Kidney (tissue), 14 donors: ENCODE results near the gene RALGPS1. TPM values are rescaled to one million over a fixed set of nuclear protein-coding genes. Genes with fewer than 3 reads are reported as not detected.

Experiments
- DNase-seq, 5 donors: peaks; one replicate each; pipeline ENCODE4 v3.0.0-alpha.2; 2013 to 2020
- FAIRE-seq: peaks from 2 replicates; lab custom pipeline; 2012; peaks lifted over from hg19 to GRCh38; lab: Jason Lieb, UNC
- H3K27ac ChIP-seq, 2 donors: one replicate each; pipeline ENCODE4 v1.7.0; 2013; ENCODE audit warnings: low read depth in 2 of 2, low read length in 2 of 2, inconsistent platforms in 1 of 2
- H3K27me3 ChIP-seq: one replicate; pipeline ENCODE4 v1.7.1; 2013; ENCODE audit warnings: low read length, inconsistent platforms; ENCODE audit not compliant: control insufficient read depth, insufficient read depth
- H3K36me3 ChIP-seq, 3 donors: one replicate each; pipeline versions ENCODE4 v1.7.0 to v1.7.1; 2013; ENCODE audit warnings: low read length in 3 of 3, control low read depth in 1 of 3, inconsistent platforms in 1 of 3; ENCODE audit not compliant: insufficient read depth in 3 of 3, control insufficient read depth in 2 of 3
- H3K4me1 ChIP-seq, 3 donors: one replicate each; pipeline versions ENCODE4 v1.7.0 to v1.7.1; 2013; ENCODE audit warnings: low read length in 3 of 3, inconsistent platforms in 1 of 3, low read depth in 1 of 3; ENCODE audit not compliant: control insufficient read depth in 2 of 3, insufficient read depth in 2 of 3
- H3K4me3 ChIP-seq, 3 donors: one replicate each; pipeline versions ENCODE4 v1.7.0 to v1.8.1; 2013; ENCODE audit warnings: low read length in 3 of 3, control low read depth in 1 of 3, inconsistent platforms in 1 of 3
- H3K9ac ChIP-seq, 3 donors: one replicate each; pipeline versions ENCODE4 v1.7.0 to v1.7.1; 2013; ENCODE audit warnings: low read length in 3 of 3, control low read depth in 1 of 3, inconsistent platforms in 1 of 3
- H3K9me3 ChIP-seq, 3 donors: one replicate each; pipeline versions ENCODE4 v1.7.0 to v1.7.1; 2013; ENCODE audit warnings: low read length in 3 of 3, control low read depth in 1 of 3, inconsistent platforms in 1 of 3; ENCODE audit not compliant: control insufficient read depth in 2 of 3, insufficient read depth in 1 of 3
- CTCF ChIP-seq: IDR thresholded peaks from 3 replicates; pipeline ENCODE4 v1.5.1; 2012; ENCODE audit warnings: mild to moderate bottlenecking, moderate library complexity, borderline replicate concordance; ENCODE audit not compliant: insufficient read depth; ENCODE audit errors: extremely low read depth
- intact Hi-C: fragments of 100-400 bp; cut with DNase I; formaldehyde crosslinking; loops from one replicate; pipeline ENCODE4 v1.11.1; 2022
- polyA plus RNA-seq: library from polyadenylated mRNA; stranded (reverse); fragments of 350-450 nt; fragmentation: Illumina TruSeq; extraction: RNeasy Lipid Tissue Mini Kit (QIAGEN cat#74804); gene quantifications from one replicate; pipeline ENCODE4 v1.2.3, GENCODE V29; 2014; ENCODE audit warnings: low read depth, low replicate concordance; ENCODE audit not compliant: insufficient read depth
- total RNA-seq: library from RNA; stranded (reverse); fragmentation: NEBNext Ultra II Directional; extraction: Animal tissue kit (Norgen Biotek cat#: 25700); gene quantifications from one replicate; pipeline ENCODE4 v1.2.1, GENCODE V29; 2021
- donor health status: control.
- donor health status: control.
- donor health status: control.
- donor health status: control.
- donor health status: control.
- donor health status: DM: yes; HTN: yes; CAD: no.
- donor health status: Normal renal cell carcinoma (clear cell type).

RALGPS1 gene
- total and polyA plus RNA-seq, 2 donors from 2014 or later = 9.4 to 25.2 TPM

- Histone ChIP-seq H3K27me3 (no peaks in the 10 kb centered on the region), H3K36me3 (no peaks in the 10 kb centered on the region), H3K9me3 (no peaks in the 10 kb centered on the region), H3K4me1 (peaks cover 0 to 4% (median 0%) of the 10 kb centered on the region in 3 donors), H3K4me3 (no peak overlapping the region), H3K9ac (no peak overlapping the region), H3K27ac (no peak overlapping the region)
- TF ChIP-seq CTCF = no peak
- no peak for FAIRE-seq
- intact Hi-C loops = no loop called here
- no peak for DNase-seq
These were observed 160.3 kb downstream of the RALGPS1 start for GRCh38 chr9:127074561-127075548.

GRCh38 chr9:127075624-127076372 is 161.2 kb downstream of the RALGPS1 start:
- Histone ChIP-seq H3K4me3 (no peak overlapping the region), H3K9ac (no peak overlapping the region), H3K27me3 (no peaks in the 10 kb centered on the region), H3K4me1 (peaks cover 0 to 4% (median 0%) of the 10 kb centered on the region in 3 donors), H3K9me3 (no peaks in the 10 kb centered on the region), H3K27ac (no peak overlapping the region), H3K36me3 (no peaks in the 10 kb centered on the region)
- DNase-seq (peak in 1 of 5 donors; percentile 13), FAIRE-seq (no peak)
- intact Hi-C loops = no loop called here
- TF ChIP-seq CTCF = no peak

- Histone ChIP-seq H3K9ac (no peak overlapping the region), H3K27ac (no peak overlapping the region), H3K27me3 (no peaks in the 10 kb centered on the region), H3K4me1 (peaks cover 0 to 4% (median 0%) of the 10 kb centered on the region in 3 donors), H3K9me3 (no peaks in the 10 kb centered on the region), H3K4me3 (no peak overlapping the region), H3K36me3 (no peaks in the 10 kb centered on the region)
- TF ChIP-seq CTCF = no peak
- intact Hi-C loops = no loop called here
- peak in 2 of 5 donors; percentile 4 to 5 for DNase-seq
- FAIRE-seq = no peak
These were observed 162.5 kb downstream of the RALGPS1 start for GRCh38 chr9:127076860-127077643.
